Skeletal muscle tissue (tissue), 4 donors: Measurements from ENCODE around the gene AGAP3. TPM values are rescaled to one million over a fixed set of nuclear protein-coding genes. Genes with fewer than 3 reads are reported as not detected.

ENCODE experiments used
- H3K27ac ChIP-seq: one replicate; pipeline ENCODE4 v1.7.0; 2013; ENCODE audit warnings: mild to moderate bottlenecking, low read depth, low read length, inconsistent platforms
- H3K27me3 ChIP-seq, 3 donors: one replicate each; pipeline ENCODE4 v1.7.0; 2013; ENCODE audit warnings: low read length in 3 of 3; ENCODE audit not compliant: control insufficient read depth in 3 of 3, insufficient read depth in 3 of 3
- H3K36me3 ChIP-seq, 3 donors: one replicate each; pipeline ENCODE4 v1.7.0; 2013; ENCODE audit warnings: low read length in 3 of 3; ENCODE audit not compliant: control insufficient read depth in 3 of 3, insufficient read depth in 3 of 3
- H3K4me1 ChIP-seq, 3 donors: one replicate each; pipeline ENCODE4 v1.7.0; 2013; ENCODE audit warnings: low read length in 3 of 3, mild to moderate bottlenecking in 3 of 3; ENCODE audit not compliant: control insufficient read depth in 3 of 3, insufficient read depth in 3 of 3
- H3K4me3 ChIP-seq, 3 donors: one replicate each; pipeline ENCODE4 v1.7.0; 2013; ENCODE audit warnings: low read length in 3 of 3
- H3K9ac ChIP-seq, 3 donors: one replicate each; pipeline ENCODE4 v1.7.0; 2013; ENCODE audit warnings: low read length in 3 of 3, mild to moderate bottlenecking in 3 of 3, moderate library complexity in 2 of 3, low read depth in 1 of 3
- H3K9me3 ChIP-seq, 3 donors: one replicate each; pipeline ENCODE4 v1.7.0; 2013; ENCODE audit warnings: low read length in 3 of 3; ENCODE audit not compliant: control insufficient read depth in 3 of 3
- total RNA-seq: library from RNA; depleted of rRNA; stranded (reverse); fragments of >200 nt; gene quantifications from one replicate; pipeline ENCODE4 v1.2.3, GENCODE V29; 2014
- donor health status: Osteomylitis.

The AGAP3 gene
- total RNA-seq, 1 donor from 2014 or later, result 28.7 TPM

DNA sequence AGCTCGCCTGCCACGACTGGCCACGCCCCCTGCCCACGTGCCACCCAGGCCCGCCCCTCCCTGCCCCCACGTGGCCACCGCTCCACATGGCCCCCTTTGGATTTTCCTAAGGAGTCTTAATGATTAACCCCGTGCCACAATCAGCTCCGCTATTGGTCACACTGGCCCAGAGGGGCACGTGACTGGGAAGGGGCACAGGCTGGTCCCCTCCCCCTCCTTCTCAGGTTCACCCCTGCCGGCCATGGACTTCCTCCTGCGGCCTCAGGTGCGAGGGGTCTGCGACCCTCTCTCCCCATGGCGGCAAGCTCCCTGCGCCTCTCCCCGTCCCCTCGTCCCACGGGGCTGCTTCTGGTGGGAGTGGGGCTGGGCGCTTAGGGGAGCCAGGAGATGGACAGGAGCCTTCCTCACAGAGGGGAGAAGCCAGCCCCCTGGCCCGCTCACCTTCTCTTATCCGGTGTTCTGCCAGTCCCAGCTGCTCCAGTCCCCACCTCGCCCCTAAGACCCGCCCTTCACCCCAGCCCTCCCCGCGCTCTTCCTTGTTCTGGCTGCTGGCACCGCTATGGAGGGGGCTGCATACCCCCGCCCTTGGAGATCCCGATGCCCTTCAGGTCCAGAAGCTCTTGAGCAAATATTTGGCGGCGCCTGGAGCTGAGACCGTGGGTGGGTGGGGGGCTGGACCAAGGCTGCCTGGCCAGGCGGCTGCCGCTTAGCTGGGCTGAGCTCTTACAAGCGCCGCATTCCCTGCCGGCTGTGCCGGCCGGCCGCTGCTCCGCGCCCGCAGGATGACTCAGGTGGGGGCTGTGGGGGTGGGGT, 23.7 kb upstream of the AGAP3 start:
- Histone ChIP-seq H3K4me1 (peaks cover 37 to 40% (median 39%) of the 10 kb centered on the region in 3 donors), H3K4me3 (peak overlapping the region in 1 of 3 donors; percentile 6), H3K9ac (peak overlapping the region in 1 of 3 donors; percentile 33), H3K27ac (peak overlapping the region; percentile 7), H3K9me3 (no peaks in the 10 kb centered on the region), H3K36me3 (peaks cover 19 to 25% (median 20%) of the 10 kb centered on the region in 3 donors), H3K27me3 (no peaks in the 10 kb centered on the region)

DNA sequence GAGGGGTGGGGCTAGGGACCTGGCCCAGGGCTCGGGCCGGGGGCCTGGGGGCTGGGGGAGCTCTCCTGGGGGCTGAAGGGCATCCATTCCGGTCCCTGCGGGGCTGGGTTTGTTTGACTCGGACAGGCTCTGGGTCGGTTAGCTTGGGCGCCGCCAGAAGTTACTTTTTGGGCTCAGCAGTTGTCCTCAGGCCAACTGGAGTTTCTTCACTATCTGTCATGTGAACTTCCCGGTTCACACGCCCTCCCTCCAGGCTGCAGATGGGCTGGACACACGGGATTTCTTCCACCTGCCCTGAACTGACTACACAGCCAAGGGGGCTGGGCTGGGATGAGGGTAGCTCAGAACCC, 23.1 kb upstream of the AGAP3 start:
- peaks cover 37 to 38% (median 37%) of the 10 kb centered on the region in 3 donors for H3K4me1 ChIP-seq
- peak overlapping the region; percentile 7 for H3K27ac ChIP-seq
- no peaks in the 10 kb centered on the region for H3K27me3 ChIP-seq
- H3K9ac ChIP-seq, result peak overlapping the region in 1 of 3 donors; percentile 8
- H3K36me3 ChIP-seq, result peaks cover 21 to 30% (median 24%) of the 10 kb centered on the region in 3 donors
- no peak overlapping the region for H3K4me3 ChIP-seq
- H3K9me3 ChIP-seq, result no peaks in the 10 kb centered on the region

GRCh38 chr7:151064454-151064853, 21.8 kb upstream of the AGAP3 start:
- Histone ChIP-seq H3K4me1 (peaks cover 26 to 27% (median 27%) of the 10 kb centered on the region in 3 donors), H3K36me3 (peaks cover 25 to 39% (median 32%) of the 10 kb centered on the region in 3 donors)

DNA sequence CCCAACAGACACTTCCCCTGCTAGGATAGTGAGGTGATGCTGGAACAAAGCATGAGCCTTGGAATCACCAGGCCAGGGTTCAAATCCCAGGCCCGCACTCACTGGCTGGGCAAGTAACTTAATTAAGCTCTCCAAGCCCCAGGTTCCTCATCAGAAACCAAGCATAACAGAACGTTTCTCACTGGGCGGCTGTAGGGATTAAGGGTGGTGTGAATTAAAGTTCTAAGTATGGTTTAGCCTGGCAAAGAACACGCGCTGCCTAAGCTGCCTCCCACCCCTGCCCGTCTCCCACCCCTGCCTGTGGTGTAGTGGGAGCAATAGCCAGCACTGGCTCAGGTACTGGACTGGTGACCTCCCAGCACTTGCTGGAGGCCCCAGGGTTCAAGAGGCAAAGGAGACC, 21.3 kb upstream of the AGAP3 start:
- no peak overlapping the region for H3K27ac ChIP-seq
- H3K27me3 ChIP-seq, result no peaks in the 10 kb centered on the region
- H3K36me3 ChIP-seq, result peaks cover 28 to 44% (median 37%) of the 10 kb centered on the region in 3 donors
- no peaks in the 10 kb centered on the region for H3K9me3 ChIP-seq
- peaks cover 24 to 27% (median 27%) of the 10 kb centered on the region in 3 donors for H3K4me1 ChIP-seq
- H3K4me3 ChIP-seq, result no peak overlapping the region
- no peak overlapping the region for H3K9ac ChIP-seq

More at GRCh38 chr7:151064454-151064853, 21.8 kb upstream of the AGAP3 start:
- Histone ChIP-seq H3K9ac (no peak overlapping the region), H3K27me3 (no peaks in the 10 kb centered on the region), H3K9me3 (no peaks in the 10 kb centered on the region), H3K27ac (no peak overlapping the region), H3K4me3 (no peak overlapping the region)

DNA sequence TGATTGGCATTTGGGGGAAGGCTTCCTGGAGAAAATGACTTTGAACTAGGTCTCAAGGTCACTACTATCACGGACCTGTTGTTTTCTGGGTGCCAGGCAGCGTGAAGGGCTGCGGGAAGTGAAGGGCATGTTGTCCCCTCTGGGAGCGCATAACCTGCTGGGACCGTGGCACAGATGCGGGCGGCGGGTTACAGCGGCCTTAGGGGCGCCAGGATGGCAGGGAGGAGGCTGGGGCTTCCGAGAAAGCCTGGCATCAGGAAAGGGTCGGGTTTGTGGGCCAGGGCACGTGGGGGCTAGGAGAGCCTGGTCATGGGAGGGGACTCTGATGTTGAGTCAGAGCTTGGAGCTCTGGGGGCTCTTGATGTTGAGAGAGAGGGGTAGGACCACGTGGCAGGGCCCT, 20.8 kb upstream of the AGAP3 start:
- H3K9me3 ChIP-seq, result no peaks in the 10 kb centered on the region
- no peaks in the 10 kb centered on the region for H3K27me3 ChIP-seq
- H3K36me3 ChIP-seq, result peaks cover 34 to 50% (median 42%) of the 10 kb centered on the region in 3 donors

DNA sequence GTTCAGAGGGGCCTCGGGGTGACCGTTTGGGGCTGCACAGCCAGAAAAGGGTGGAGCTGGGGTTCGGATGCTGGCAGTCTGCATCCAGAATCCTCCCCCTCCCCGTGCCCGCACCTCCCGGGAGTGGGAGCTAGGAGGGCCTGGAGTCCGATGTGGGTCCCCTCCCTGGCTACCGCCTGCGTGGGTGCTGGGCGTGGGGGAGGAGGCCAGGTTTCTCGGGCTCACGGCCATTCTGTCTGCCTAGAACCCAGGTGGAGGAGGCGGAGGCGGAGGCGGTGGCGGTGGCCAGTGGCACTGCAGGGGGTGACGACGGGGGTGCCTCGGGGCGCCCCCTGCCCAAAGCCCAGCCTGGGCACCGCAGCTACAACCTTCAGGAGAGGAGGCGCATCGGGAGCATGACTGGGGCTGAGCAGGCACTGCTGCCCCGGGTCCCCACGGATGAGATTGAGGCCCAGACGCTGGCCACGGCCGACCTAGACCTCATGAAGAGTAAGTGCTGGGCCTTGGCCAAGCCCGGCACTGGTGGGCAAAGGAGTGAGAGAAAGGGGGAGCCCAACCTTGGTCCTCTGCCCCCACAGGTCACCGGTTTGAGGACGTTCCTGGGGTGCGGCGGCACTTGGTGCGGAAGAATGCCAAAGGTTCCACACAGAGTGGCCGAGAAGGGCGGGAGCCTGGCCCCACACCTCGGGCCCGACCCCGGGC, 19.9 kb upstream of the AGAP3 start:
- Histone ChIP-seq H3K36me3 (peaks cover 40 to 55% (median 51%) of the 10 kb centered on the region in 3 donors), H3K9me3 (no peaks in the 10 kb centered on the region), H3K27ac (no peak overlapping the region), H3K9ac (no peak overlapping the region), H3K4me1 (peaks cover 11 to 13% (median 13%) of the 10 kb centered on the region in 3 donors), H3K27me3 (no peaks in the 10 kb centered on the region), H3K4me3 (no peak overlapping the region)

More for the DNA sequence above, 20.8 kb upstream of the AGAP3 start:
- Histone ChIP-seq H3K9ac (no peak overlapping the region), H3K27ac (no peak overlapping the region), H3K4me3 (no peak overlapping the region), H3K4me1 (peaks cover 19 to 22% (median 22%) of the 10 kb centered on the region in 3 donors)

DNA sequence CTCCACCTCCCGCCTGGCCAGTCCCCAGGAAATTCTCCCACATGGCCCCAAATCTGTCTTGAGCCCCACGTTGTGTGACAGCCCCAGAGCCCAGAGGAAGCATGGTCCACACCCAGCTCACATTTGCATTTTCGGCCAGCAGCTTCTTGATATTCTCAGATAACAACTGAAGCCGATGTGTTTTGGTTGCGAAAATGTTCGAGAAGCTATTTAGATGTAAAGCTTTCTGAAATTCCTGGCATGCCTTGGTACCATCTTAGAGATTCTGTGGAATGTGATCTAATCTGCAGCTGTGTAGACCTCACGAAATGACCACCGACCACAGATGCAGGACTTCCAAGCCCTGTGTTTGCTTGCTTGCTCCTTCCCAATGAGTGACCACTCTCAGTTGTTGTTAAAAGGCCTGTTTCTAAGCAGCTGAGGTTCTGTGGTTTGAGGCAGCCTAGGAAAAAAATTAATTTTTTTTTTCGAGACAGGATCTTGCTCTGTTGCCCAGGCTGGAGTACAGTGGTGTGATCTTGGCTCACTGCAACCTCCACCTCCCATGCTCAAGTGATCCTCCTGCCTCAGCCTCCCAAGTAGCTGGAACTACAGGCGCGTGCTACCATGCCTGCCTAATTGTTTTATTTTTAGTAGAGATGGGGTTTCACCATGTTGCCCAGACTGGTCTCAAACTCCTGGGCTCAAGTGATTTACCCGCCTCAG, 18.1 kb upstream of the AGAP3 start:
- Histone ChIP-seq H3K9ac (no peak overlapping the region), H3K27ac (no peak overlapping the region), H3K9me3 (no peaks in the 10 kb centered on the region)

DNA sequence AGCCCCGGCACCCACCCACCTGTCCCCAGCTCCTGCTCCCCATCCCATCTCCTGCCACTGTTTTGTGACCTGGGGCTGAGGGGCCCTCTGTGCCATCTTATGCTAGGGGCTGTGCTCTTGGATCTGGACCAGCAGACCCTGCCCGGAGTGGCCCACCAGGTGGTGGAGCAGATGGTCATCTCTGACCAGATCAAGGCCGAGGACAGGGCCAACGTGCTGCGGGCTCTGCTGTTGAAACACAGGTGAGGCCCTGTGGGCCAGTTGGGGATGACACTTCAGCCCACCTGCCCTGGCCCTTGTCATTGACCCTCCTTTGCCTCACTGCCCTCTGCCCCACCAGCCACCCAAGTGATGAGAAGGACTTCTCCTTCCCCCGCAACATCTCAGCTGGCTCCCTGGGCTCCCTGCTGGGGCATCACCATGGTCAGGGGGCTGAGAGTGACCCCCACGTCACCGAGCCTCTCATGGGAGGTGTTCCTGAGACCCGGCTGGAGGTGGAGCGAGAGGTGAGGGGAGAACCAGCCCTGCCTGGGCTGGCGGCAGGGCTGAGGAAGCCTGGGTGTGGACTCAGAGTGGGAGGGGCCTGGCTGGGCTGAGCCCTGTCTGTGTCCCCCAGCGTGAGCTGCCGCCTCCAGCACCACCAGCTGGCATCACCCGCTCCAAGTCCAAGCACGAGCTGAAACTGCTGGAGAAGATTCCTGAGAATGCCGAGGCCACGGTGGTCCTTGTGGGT, 16.3 kb upstream of the AGAP3 start:
- H3K27ac ChIP-seq, result no peak overlapping the region
- H3K36me3 ChIP-seq, result peaks cover 56 to 72% (median 62%) of the 10 kb centered on the region in 3 donors
- H3K27me3 ChIP-seq, result no peaks in the 10 kb centered on the region
- H3K4me3 ChIP-seq, result no peak overlapping the region
- no peaks in the 10 kb centered on the region for H3K9me3 ChIP-seq
- H3K4me1 ChIP-seq, result no peaks in the 10 kb centered on the region
- no peak overlapping the region for H3K9ac ChIP-seq

More for the DNA sequence above, 18.1 kb upstream of the AGAP3 start:
- H3K4me1 ChIP-seq, result peaks cover 0 to 3% (median 3%) of the 10 kb centered on the region in 3 donors
- H3K27me3 ChIP-seq, result no peaks in the 10 kb centered on the region
- no peak overlapping the region for H3K4me3 ChIP-seq
- peaks cover 46 to 66% (median 58%) of the 10 kb centered on the region in 3 donors for H3K36me3 ChIP-seq

- no peak overlapping the region for H3K27ac ChIP-seq
- H3K9me3 ChIP-seq, result no peaks in the 10 kb centered on the region
- no peak overlapping the region for H3K4me3 ChIP-seq
- H3K9ac ChIP-seq, result no peak overlapping the region
- H3K27me3 ChIP-seq, result no peaks in the 10 kb centered on the region
- no peaks in the 10 kb centered on the region for H3K4me1 ChIP-seq
- peaks cover 56 to 71% (median 62%) of the 10 kb centered on the region in 3 donors for H3K36me3 ChIP-seq
These were observed 15.7 kb upstream of the AGAP3 start for GRCh38 chr7:151070574-151070960.
